HepG2 (cell line): ENCODE results near the gene EFCAB11. TPM values are rescaled to one million over a fixed set of nuclear protein-coding genes. Genes with fewer than 3 reads are reported as not detected.

Source experiments
- CAMTA2 ChIP-seq: sonication (generic); formaldehyde crosslinking; IDR thresholded peaks from 2 replicates; pipeline ENCODE4 v1.4.0; 2020; ENCODE audit warnings: mild to moderate bottlenecking, missing genetic modification reagents, borderline replicate concordance
- CBX1 ChIP-seq: IDR thresholded peaks from one replicate; pipeline ENCODE4 v1.6.1; 2016; ENCODE audit warnings: antibody characterized with exemption, low read depth
- FOSL1 ChIP-seq: sonication (generic); formaldehyde crosslinking; IDR thresholded peaks from 2 replicates; pipeline ENCODE4 v1.9.0; 2021; ENCODE audit warnings: missing genetic modification reagents, borderline replicate concordance
- NAIF1 ChIP-seq: sonication (generic); formaldehyde crosslinking; IDR thresholded peaks from 2 replicates; pipeline ENCODE4 v1.5.0; 2020; ENCODE audit warnings: mild to moderate bottlenecking, missing genetic modification reagents, borderline replicate concordance
- PCBP1 ChIP-seq: fragments of 200-400 bp; formaldehyde crosslinking; IDR thresholded peaks from 2 replicates; pipeline ENCODE4 v1.6.1; 2017; ENCODE audit warnings: mild to moderate bottlenecking, low read depth, low read length, borderline replicate concordance
- POGZ ChIP-seq: sonication (generic); formaldehyde crosslinking; IDR thresholded peaks from 2 replicates; pipeline ENCODE4 v1.4.0; 2020; ENCODE audit warnings: mild to moderate bottlenecking, missing genetic modification reagents
- RARA ChIP-seq: IDR thresholded peaks from 2 replicates; pipeline ENCODE4 v1.6.1; 2016; ENCODE audit warnings: missing genetic modification reagents, missing compliant biosample characterization
- TBX3 ChIP-seq: fragments of 450-650 bp; IDR thresholded peaks from 2 replicates; pipeline ENCODE4 v1.6.1; 2017; ENCODE audit warnings: antibody characterized with exemption, mild to moderate bottlenecking, inconsistent platforms, borderline replicate concordance
- THYN1 ChIP-seq: sonication (generic); formaldehyde crosslinking; IDR thresholded peaks from 2 replicates; pipeline ENCODE4 v1.8.1; 2023; ENCODE audit warnings: low read depth, mild to moderate bottlenecking, moderate library complexity, missing genetic modification reagents, borderline replicate concordance
- ZFX ChIP-seq: sonication (generic); formaldehyde crosslinking; IDR thresholded peaks from 2 replicates; pipeline ENCODE4 v1.4.0; 2020; ENCODE audit warnings: mild to moderate bottlenecking, low read depth, missing genetic modification reagents, moderate library complexity
- ZNF235 ChIP-seq: sonication (generic); formaldehyde crosslinking; IDR thresholded peaks from 2 replicates; pipeline ENCODE4 v1.8.1; 2023; ENCODE audit warnings: mild to moderate bottlenecking, missing genetic modification reagents, borderline replicate concordance
- ZNF292 ChIP-seq: sonication (generic); formaldehyde crosslinking; IDR thresholded peaks from 2 replicates; pipeline ENCODE4 v1.8.1; 2022; ENCODE audit warnings: mild to moderate bottlenecking, low read depth, missing genetic modification reagents, borderline replicate concordance
- ZNF547 ChIP-seq: sonication (generic); formaldehyde crosslinking; IDR thresholded peaks from 2 replicates; pipeline ENCODE4 v1.5.1; 2020; ENCODE audit warnings: mild to moderate bottlenecking, missing genetic modification reagents
- ZNF552 ChIP-seq: sonication (generic); formaldehyde crosslinking; IDR thresholded peaks from 2 replicates; pipeline ENCODE4 v1.9.0; 2022; ENCODE audit warnings: missing genetic modification reagents, mild to moderate bottlenecking, borderline replicate concordance
- ZNF891 ChIP-seq: sonication (generic); formaldehyde crosslinking; IDR thresholded peaks from 2 replicates; pipeline ENCODE4 v1.5.0; 2020; ENCODE audit warnings: mild to moderate bottlenecking, missing genetic modification reagents
- polyA plus RNA-seq, 8 experiments: library from polyadenylated mRNA; depleted of rRNA in 3 of 8; stranded (reverse) in 7 of 8; unstranded in 1 of 8; fragments of >200 nt; fragmentation: Illumina TruSeq in 4 of 8; extraction: Trizol in 4 of 8; gene quantifications; 2 replicates each; pipeline versions ENCODE4 v1.2.1 to v1.2.3, GENCODE V29; 2011 to 2016; ENCODE audit warnings: low read depth in 4 of 8, missing spikeins in 1 of 8, mixed read lengths in 1 of 8; ENCODE audit not compliant: insufficient read depth in 1 of 8
- total RNA-seq, 5 experiments: library from RNA; depleted of rRNA; stranded (reverse); fragments of >200 nt; fragmentation: Illumina TruSeq; extraction: Trizol; gene quantifications; 2 replicates each; pipeline ENCODE4 v1.2.3, GENCODE V29; 2016; ENCODE audit warnings: low read depth in 1 of 5
- TF ChIP-seq, protein P1 (sequence below): sonication (generic); formaldehyde crosslinking; IDR thresholded peaks from 2 replicates; pipeline ENCODE4 v1.5.0; 2020; ENCODE audit warnings: mild to moderate bottlenecking, missing genetic modification reagents
- TF ChIP-seq, protein P2 (sequence below): sonication (generic); formaldehyde crosslinking; IDR thresholded peaks from 2 replicates; pipeline ENCODE4 v1.8.1; 2022; ENCODE audit warnings: low read depth, mild to moderate bottlenecking, missing genetic modification reagents
- TF ChIP-seq, protein P3 (sequence below): sonication (generic); formaldehyde crosslinking; conservative IDR thresholded peaks from 2 replicates; pipeline ENCODE4 v1.8.0; 2022; ENCODE audit warnings: mild to moderate bottlenecking, moderate library complexity, missing genetic modification reagents
- TF ChIP-seq, protein P4 (sequence below): sonication (generic); formaldehyde crosslinking; IDR thresholded peaks from 2 replicates; pipeline ENCODE4 v1.4.0; 2020; ENCODE audit warnings: missing genetic modification reagents, borderline replicate concordance

The EFCAB11 gene
- total and polyA plus RNA-seq, 2 of the 13 experiments (the other 11 are each of a cell fraction or from before 2014, with no cell fraction given): 8.2 to 31.5 TPM

DNA sequence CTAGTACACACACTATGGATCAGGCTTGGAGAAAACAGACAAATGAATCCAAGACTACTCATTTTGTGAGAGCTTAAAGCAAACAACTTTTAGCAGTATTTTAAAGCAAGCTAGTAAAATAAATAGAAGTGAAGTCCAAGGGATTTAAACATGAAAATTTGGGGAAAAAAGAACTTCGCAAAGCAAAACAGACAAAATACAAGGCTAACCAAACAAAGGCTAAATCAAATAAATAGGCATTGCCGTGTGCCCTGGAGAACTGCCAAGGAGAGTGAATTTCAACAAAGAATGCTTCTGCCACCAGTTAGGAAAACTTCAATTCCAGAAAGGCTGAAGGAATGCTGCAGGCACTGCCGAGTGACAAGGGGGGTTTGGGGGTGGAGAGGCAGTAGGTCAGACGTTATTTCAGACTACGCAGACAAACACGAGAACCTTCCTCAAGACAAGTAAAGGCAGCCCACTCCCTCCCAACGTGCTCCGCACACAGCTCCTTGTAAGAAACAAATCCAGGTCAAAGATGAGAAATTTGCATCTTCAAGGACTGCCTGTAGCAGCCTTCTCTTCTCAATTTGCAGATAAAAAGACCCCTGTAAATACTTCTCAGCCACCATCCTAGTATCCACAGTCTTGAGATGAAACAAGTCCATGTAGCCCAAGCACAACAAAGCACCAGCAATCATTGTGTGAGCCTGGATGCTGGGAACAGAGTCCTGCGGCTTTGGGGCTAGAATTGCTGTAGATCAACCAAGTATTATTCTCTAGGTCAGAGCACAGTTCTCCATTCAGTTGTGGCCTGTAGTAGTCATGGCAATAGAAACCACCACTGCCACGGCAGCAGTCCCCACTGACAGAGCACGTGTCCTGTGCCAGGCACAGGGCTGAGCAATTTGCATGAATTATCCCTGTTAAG, 43.3 kb downstream of the EFCAB11 start (continued):
- no peak for TF ChIP-seq POGZ (CRISPR knock-in tag)
- peak; percentile 45; the same call in 1 of the 2 replicates for TF ChIP-seq RARA (CRISPR knock-in tag)
- no peak for TF ChIP-seq ZNF547 (CRISPR knock-in tag)
- TF ChIP-seq, protein P1, sequence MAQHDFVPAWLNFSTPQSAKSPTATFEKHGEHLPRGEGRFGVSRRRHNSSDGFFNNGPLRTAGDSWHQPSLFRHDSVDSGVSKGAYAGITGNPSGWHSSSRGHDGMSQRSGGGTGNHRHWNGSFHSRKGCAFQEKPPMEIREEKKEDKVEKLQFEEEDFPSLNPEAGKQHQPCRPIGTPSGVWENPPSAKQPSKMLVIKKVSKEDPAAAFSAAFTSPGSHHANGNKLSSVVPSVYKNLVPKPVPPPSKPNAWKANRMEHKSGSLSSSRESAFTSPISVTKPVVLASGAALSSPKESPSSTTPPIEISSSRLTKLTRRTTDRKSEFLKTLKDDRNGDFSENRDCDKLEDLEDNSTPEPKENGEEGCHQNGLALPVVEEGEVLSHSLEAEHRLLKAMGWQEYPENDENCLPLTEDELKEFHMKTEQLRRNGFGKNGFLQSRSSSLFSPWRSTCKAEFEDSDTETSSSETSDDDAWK (CRISPR knock-in tag): no peak
- TF ChIP-seq, protein P2, sequence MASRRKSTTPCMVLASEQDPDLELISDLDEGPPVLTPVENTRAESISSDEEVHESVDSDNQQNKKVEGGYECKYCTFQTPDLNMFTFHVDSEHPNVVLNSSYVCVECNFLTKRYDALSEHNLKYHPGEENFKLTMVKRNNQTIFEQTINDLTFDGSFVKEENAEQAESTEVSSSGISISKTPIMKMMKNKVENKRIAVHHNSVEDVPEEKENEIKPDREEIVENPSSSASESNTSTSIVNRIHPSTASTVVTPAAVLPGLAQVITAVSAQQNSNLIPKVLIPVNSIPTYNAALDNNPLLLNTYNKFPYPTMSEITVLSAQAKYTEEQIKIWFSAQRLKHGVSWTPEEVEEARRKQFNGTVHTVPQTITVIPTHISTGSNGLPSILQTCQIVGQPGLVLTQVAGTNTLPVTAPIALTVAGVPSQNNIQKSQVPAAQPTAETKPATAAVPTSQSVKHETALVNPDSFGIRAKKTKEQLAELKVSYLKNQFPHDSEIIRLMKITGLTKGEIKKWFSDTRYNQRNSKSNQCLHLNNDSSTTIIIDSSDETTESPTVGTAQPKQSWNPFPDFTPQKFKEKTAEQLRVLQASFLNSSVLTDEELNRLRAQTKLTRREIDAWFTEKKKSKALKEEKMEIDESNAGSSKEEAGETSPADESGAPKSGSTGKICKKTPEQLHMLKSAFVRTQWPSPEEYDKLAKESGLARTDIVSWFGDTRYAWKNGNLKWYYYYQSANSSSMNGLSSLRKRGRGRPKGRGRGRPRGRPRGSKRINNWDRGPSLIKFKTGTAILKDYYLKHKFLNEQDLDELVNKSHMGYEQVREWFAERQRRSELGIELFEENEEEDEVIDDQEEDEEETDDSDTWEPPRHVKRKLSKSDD (CRISPR knock-in tag): no peak
- no peak for TF ChIP-seq ZNF235
- no peak for TF ChIP-seq ZNF292 (CRISPR knock-in tag)
- TF ChIP-seq, protein P3, sequence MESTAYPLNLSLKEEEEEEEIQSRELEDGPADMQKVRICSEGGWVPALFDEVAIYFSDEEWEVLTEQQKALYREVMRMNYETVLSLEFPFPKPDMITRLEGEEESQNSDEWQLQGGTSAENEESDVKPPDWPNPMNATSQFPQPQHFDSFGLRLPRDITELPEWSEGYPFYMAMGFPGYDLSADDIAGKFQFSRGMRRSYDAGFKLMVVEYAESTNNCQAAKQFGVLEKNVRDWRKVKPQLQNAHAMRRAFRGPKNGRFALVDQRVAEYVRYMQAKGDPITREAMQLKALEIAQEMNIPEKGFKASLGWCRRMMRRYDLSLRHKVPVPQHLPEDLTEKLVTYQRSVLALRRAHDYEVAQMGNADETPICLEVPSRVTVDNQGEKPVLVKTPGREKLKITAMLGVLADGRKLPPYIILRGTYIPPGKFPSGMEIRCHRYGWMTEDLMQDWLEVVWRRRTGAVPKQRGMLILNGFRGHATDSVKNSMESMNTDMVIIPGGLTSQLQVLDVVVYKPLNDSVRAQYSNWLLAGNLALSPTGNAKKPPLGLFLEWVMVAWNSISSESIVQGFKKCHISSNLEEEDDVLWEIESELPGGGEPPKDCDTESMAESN (CRISPR knock-in tag): no peak
- no peak for TF ChIP-seq FOSL1 (CRISPR knock-in tag)
- no peak for TF ChIP-seq ZNF891
- TF ChIP-seq THYN1: no peak
- no peak for TF ChIP-seq NAIF1 (CRISPR knock-in tag)
- no peak for TF ChIP-seq CAMTA2 (CRISPR knock-in tag)
- TF ChIP-seq, protein P4, sequence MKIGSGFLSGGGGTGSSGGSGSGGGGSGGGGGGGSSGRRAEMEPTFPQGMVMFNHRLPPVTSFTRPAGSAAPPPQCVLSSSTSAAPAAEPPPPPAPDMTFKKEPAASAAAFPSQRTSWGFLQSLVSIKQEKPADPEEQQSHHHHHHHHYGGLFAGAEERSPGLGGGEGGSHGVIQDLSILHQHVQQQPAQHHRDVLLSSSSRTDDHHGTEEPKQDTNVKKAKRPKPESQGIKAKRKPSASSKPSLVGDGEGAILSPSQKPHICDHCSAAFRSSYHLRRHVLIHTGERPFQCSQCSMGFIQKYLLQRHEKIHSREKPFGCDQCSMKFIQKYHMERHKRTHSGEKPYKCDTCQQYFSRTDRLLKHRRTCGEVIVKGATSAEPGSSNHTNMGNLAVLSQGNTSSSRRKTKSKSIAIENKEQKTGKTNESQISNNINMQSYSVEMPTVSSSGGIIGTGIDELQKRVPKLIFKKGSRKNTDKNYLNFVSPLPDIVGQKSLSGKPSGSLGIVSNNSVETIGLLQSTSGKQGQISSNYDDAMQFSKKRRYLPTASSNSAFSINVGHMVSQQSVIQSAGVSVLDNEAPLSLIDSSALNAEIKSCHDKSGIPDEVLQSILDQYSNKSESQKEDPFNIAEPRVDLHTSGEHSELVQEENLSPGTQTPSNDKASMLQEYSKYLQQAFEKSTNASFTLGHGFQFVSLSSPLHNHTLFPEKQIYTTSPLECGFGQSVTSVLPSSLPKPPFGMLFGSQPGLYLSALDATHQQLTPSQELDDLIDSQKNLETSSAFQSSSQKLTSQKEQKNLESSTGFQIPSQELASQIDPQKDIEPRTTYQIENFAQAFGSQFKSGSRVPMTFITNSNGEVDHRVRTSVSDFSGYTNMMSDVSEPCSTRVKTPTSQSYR (CRISPR knock-in tag): no peak
- TF ChIP-seq CBX1: no peak
- TF ChIP-seq ZNF552: peak; percentile 23; the same call in 1 of the 2 replicates
- TF ChIP-seq ZFX (CRISPR knock-in tag): peak; percentile 39; the same call in 1 of the 2 replicates
- no peak for TF ChIP-seq PCBP1
- 0 out of 2 replicates have a peak, but pooled peaks have one; percentile 35 for TF ChIP-seq TBX3
